Sciatic nerve (tissue), 2 donors: Measurements from ENCODE around the gene SLC5A10. TPM values are rescaled to one million over a fixed set of nuclear protein-coding genes. Genes with fewer than 3 reads are reported as not detected.
"Not testable (repeated sequence)": the region's sequence is repeated elsewhere in the genome, so short reads cannot be mapped to it uniquely, and the experiment has no call there.

Experiments
- ATAC-seq: fragments of 200-7000 bp; cut with Tn5 transposase; one replicate; pipeline ENCODE4 v1.9.1; 2020; ENCODE audit warnings: mild to moderate bottlenecking, moderate library complexity
- DNase-seq: peaks from one replicate; pipeline ENCODE4 v3.0.0-alpha.2; 2020; ENCODE audit warnings: low spot score
- intact Hi-C: fragments of 100-400 bp; cut with DNase I; formaldehyde crosslinking; loops from one replicate; pipeline ENCODE4 v1.14.2; 2022
- total RNA-seq: library from RNA; stranded (reverse); fragmentation: NEBNext Ultra II Directional; extraction: Animal tissue kit (Norgen Biotek cat#: 25700); gene quantifications from one replicate; pipeline ENCODE4 v1.2.1, GENCODE V29; 2021
- donor health status: DM: no; HTN: no; CAD: no.
- donor health status: DM: no; HTN: no; CAD: no.

The SLC5A10 gene
- total RNA-seq, 1 donor from 2014 or later, result not detected

- ATAC-seq, DNase-seq, intact Hi-C loops: not testable (repeated sequence)
Measured at GRCh38 chr17:19055447-19055846, 103.5 kb downstream of the SLC5A10 start.

- DNase-seq, result peak; percentile 75
- intact Hi-C loops, result not testable (repeated sequence)
- peak; percentile 70 for ATAC-seq
Measured at GRCh38 chr17:19062009-19062717, 110.2 kb downstream of the SLC5A10 start.

GRCh38 chr17:19062718-19063325 lies 110.9 kb downstream of the SLC5A10 start:
- intact Hi-C loops, DNase-seq: not testable (repeated sequence)
- ATAC-seq, result peak; percentile 96

- intact Hi-C loops, result not testable (repeated sequence)
- peak; percentile 71 for ATAC-seq
- peak; percentile 79 for DNase-seq
Measured at GRCh38 chr17:19063326-19063956, 111.5 kb downstream of the SLC5A10 start.

DNA sequence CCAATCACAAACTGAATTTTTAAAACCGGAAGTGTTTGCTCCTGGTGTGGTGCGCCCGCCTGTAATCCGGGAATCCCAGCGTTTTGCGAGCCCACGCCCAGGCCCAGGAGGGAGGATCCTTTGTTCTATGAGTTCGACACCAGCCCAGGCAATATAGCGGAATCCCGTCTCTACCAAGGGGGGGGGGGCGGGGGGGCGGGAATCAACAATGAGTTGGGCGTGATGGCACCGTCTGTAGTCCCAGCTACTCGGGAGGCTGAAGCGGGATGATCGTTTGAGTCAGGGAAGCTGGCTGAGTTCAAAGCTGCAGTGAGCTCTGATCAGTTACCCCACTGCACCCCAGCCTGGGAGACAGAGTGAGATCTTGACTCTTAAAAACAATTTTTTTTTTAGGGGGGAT lies 112.4 kb downstream of the SLC5A10 start:
- peak; percentile 48 for DNase-seq
- intact Hi-C loops, ATAC-seq: not testable (repeated sequence)

GRCh38 chr17:19070318-19071168 lies 118.6 kb downstream of the SLC5A10 start:
- ATAC-seq, result peak; percentile 97
- DNase-seq, intact Hi-C loops: not testable (repeated sequence)

Other genes starting within 250 kb of the SLC5A10 start
- gene FBXW10, start 208.1 kb upstream of the SLC5A10 start, total RNA-seq, result not detected
- gene TVP23B, start 171.0 kb upstream of the SLC5A10 start, total RNA-seq, result 35.3 TPM
- gene PRPSAP2, start 94.0 kb upstream of the SLC5A10 start, total RNA-seq, result 45.3 TPM
- 1.8 TPM for gene FAM83G, start 52.6 kb downstream of the SLC5A10 start, total RNA-seq
- gene GRAP, start 94.8 kb downstream of the SLC5A10 start, total RNA-seq, result 6.2 TPM
- 5.2 TPM for gene GRAPL, start 175.4 kb downstream of the SLC5A10 start, total RNA-seq